ENCODE results near the gene DDC.

- TF ChIP-seq CTCF (optimal IDR thresholded peaks at IDR 0.05 in 1 of 3, IDR thresholded peaks at IDR 0.05 in 1 of 3, conservative IDR thresholded peaks at IDR 0.05 in 1 of 3; ENCODE audit: extremely low read depth in 1 of 3, insufficient read depth in 2 of 3, low read length in 3 of 3), result no peak
- TF ChIP-seq EZH2 (IDR thresholded peaks at IDR 0.05; ENCODE audit: low read length), result no peak
These were observed 48.3 kb upstream of the DDC start for GRCh38 chr7:50613473-50613872.

Measured in keratinocyte (primary cell).